RWPE2 (cell line): ENCODE data around the gene GLB1L2.

Experiments
- ATAC-seq: fragments of 200-7000 bp; cut with Tn5 transposase; 3 replicates; pipeline ENCODE4 v1.9.1; 2021; ENCODE audit warnings: low read depth
- DNase-seq: peaks from one replicate; pipeline ENCODE4 v3.0.0-alpha.2; 2020; ENCODE audit warnings: low spot score
- H3K27ac ChIP-seq: fragments of 450-650 bp; 2 replicates; pipeline ENCODE4 v1.5.1; 2017; ENCODE audit warnings: mild to moderate bottlenecking; ENCODE audit not compliant: poor library complexity, severe bottlenecking
- H3K27me3 ChIP-seq: fragments of 250-450 bp; sonication (Bioruptor Pico); 2 replicates; pipeline ENCODE4 v1.5.1; 2021; ENCODE audit warnings: mild to moderate bottlenecking, moderate library complexity; ENCODE audit not compliant: insufficient read depth, poor library complexity, severe bottlenecking
- H3K36me3 ChIP-seq: fragments of 250-450 bp; sonication (Bioruptor Pico); 2 replicates; pipeline ENCODE4 v1.5.1; 2020; ENCODE audit warnings: low read depth, mild to moderate bottlenecking, moderate library complexity
- H3K4me1 ChIP-seq: fragments of 250-450 bp; sonication (Bioruptor Pico); 2 replicates; pipeline ENCODE4 v1.5.1; 2021; ENCODE audit warnings: mild to moderate bottlenecking, moderate library complexity; ENCODE audit not compliant: insufficient read depth, poor library complexity, severe bottlenecking
- H3K4me3 ChIP-seq: fragments of 250-450 bp; sonication (Bioruptor Pico); 2 replicates; pipeline ENCODE4 v1.5.1; 2021; ENCODE audit warnings: mild to moderate bottlenecking, moderate library complexity; ENCODE audit not compliant: severe bottlenecking
- H3K9me3 ChIP-seq: fragments of 250-450 bp; sonication (Bioruptor Pico); 2 replicates; pipeline ENCODE4 v1.5.1; 2021; ENCODE audit warnings: mild to moderate bottlenecking, moderate library complexity; ENCODE audit not compliant: severe bottlenecking
- TF ChIP-seq, protein P1 (sequence below): fragments of 450-650 bp; IDR thresholded peaks from one replicate; pipeline ENCODE4 v1.5.1; 2017; ENCODE audit warnings: mild to moderate bottlenecking, moderate library complexity; ENCODE audit not compliant: poor library complexity, severe bottlenecking

The GLB1L2 gene

DNA sequence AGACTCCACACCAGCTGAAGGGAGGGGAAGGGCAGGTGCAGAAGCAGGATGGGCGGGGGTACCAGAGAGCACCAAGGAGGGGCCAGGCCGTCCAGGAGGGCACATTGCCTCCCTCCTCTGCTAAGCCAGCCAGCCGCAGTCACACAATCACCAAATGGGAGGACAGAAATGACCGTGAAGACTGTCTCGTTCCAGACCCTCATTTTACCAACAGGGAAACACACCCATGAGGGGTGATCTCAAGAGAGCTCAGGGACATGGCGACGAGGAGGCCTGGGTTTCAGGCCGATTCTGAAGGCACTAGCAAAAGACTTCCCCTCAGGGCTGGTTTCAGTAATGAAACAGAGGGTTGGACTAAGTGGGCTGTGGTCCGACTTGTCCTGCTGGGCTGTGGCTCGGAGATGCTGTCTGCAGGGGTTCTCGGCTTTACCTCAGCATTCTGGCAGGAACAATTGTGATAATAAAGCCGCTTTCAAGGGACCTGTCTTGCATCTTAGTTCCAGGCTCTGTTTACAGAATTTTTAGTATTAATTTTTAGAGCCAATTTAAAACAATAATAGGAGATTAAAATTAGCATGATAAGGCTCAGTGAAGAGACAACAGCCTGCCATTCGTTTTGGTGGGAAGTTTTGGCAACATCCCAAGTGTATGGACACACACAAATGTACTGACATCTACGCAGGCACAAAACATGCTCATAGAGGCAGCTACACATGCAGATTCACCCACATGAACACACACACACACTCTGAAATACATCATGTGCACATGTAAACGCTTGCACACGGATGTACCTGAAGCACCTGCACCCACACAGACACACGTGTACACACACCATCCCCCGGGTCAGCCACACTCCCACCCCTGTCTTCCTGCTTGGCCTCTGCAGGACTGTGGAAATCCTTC, 82.3 kb downstream of the GLB1L2 start:
- DNase-seq: no peak
- no peak overlapping the region for H3K4me3 ChIP-seq
- no peak for ATAC-seq
- H3K36me3 ChIP-seq: no peaks in the 10 kb centered on the region
- TF ChIP-seq, protein P1, sequence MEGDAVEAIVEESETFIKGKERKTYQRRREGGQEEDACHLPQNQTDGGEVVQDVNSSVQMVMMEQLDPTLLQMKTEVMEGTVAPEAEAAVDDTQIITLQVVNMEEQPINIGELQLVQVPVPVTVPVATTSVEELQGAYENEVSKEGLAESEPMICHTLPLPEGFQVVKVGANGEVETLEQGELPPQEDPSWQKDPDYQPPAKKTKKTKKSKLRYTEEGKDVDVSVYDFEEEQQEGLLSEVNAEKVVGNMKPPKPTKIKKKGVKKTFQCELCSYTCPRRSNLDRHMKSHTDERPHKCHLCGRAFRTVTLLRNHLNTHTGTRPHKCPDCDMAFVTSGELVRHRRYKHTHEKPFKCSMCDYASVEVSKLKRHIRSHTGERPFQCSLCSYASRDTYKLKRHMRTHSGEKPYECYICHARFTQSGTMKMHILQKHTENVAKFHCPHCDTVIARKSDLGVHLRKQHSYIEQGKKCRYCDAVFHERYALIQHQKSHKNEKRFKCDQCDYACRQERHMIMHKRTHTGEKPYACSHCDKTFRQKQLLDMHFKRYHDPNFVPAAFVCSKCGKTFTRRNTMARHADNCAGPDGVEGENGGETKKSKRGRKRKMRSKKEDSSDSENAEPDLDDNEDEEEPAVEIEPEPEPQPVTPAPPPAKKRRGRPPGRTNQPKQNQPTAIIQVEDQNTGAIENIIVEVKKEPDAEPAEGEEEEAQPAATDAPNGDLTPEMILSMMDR: no peak
- no peaks in the 10 kb centered on the region for H3K4me1 ChIP-seq
- peaks cover 65% of the 10 kb centered on the region for H3K27me3 ChIP-seq
- no peaks in the 10 kb centered on the region for H3K9me3 ChIP-seq
- no peak overlapping the region for H3K27ac ChIP-seq

DNA sequence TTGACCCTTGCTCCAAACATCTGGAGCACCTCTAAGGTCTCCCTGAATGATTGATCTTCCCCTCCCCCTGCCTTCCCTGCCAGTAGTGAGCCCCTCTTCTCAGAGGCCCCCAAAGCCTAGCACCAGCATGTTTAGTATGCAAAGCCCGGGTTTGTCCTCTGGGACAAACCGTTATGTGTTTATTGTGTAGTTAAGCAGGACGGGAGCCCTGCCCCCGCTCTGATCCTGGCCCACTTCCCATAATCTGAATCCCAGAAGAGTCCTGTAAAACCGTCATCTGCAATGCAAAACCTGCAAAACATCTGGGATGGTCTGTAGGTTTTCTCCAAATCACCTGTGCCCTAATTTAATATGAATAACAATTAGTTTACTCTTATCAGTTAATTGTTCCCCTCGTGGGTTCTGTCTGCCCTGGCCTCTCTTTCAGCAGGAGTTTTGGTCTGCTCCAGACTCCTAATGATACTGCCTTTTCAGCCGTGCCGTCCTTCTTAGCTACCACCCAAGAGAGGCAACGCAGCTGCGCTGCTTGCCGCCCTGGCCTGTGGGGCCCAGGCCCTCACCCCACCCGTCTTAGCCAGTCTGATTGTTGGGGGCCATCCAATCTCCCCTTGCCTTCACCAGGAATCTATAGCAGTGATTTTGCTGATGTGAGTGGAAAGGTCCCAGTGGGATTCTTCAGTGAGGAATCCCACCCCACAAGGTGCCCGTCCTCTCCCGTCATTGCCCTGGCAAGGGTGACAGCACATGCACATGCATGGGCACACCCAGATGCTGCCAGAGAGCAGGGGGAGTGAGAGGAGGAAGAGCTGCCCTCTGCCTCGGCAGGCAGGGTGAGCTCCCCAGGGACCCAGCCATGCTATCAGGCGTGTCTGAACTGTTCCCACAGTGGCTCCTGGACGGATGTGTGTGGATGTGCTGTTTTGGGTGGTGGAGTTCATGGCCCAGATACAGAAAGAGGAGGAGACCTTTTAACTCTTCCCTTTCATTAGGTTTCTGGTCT, 83.3 kb downstream of the GLB1L2 start:
- TF ChIP-seq, protein P1: no peak
- no peaks in the 10 kb centered on the region for H3K36me3 ChIP-seq
- no peak overlapping the region for H3K27ac ChIP-seq
- peaks cover 55% of the 10 kb centered on the region for H3K27me3 ChIP-seq
- H3K4me3 ChIP-seq: no peak overlapping the region
- no peak for ATAC-seq
- DNase-seq: no peak
- no peaks in the 10 kb centered on the region for H3K4me1 ChIP-seq
- H3K9me3 ChIP-seq: no peaks in the 10 kb centered on the region

DNA sequence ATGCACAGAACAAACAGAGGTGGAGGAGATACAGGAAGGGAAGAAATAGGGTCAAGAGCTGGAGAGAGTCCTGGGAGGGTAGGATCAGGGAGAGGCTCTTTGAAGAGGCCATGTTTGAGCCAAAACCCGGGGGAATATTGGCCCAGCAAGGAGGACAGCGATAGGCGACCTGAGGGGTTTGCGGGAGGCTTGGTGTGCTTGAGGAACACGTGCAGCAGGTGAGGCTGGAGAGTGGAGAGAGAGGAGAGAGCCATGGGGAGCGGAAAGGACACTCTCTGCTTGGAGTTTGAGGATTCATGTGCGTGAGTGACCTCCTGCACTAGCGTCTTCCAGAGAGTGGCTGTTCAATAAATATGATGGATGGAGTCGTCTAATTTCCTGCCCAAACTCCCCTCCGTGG, 84.9 kb downstream of the GLB1L2 start:
- H3K9me3 ChIP-seq: no peaks in the 10 kb centered on the region
- no peaks in the 10 kb centered on the region for H3K4me1 ChIP-seq
- H3K36me3 ChIP-seq: no peaks in the 10 kb centered on the region
- peaks cover 40% of the 10 kb centered on the region for H3K27me3 ChIP-seq
- H3K27ac ChIP-seq: no peak overlapping the region
- DNase-seq (no peak), ATAC-seq (no peak)
- TF ChIP-seq, protein P1: no peak
- no peak overlapping the region for H3K4me3 ChIP-seq

DNA sequence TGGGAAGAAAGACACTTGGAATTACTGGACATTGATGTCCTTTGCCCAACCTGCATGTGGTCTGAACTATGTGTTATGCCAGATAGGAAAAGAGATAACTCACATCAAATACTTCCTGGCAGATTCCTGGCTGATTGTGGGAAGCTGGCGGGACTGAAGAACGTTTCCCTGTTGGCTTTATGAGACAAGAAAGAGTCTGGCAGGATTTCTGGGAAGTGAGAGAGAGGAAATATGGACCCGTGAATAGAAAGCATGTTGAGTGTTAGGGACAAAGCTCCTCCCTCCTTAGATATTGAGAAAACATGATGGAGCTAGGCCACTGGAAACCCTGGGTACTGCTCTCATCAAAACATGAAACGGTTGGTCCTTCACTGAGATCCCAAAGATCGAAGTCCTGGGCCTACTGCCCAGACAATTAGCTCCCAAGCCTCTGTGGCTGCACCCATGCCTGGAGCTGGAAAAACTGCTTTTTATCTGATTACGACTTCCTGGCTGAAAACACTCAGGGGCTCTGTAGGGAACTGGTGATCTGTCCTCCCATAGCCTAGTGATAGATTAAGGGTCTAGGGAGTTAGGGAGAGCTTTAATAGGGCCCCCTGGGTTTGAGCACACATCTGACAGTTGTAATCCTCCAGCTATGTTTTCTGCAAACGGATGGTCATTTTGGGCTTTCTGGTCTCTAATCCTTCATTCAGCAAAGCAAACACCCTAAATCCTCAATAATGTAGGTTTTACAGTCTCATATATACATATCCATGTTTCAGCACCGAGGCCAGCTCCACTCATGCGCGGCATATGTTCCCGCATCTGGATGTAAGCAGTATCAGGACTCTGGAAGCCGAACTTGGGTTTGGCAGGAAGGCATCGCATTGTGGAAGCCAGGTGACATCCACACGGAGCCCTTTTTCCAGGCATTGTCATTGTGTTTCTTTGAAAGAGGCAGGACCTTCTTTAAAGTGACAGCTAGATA, 86.4 kb downstream of the GLB1L2 start:
- H3K9me3 ChIP-seq: no peaks in the 10 kb centered on the region
- DNase-seq: no peak
- H3K36me3 ChIP-seq: no peaks in the 10 kb centered on the region
- peaks cover 32% of the 10 kb centered on the region for H3K27me3 ChIP-seq
- TF ChIP-seq, protein P1: no peak
- no peak overlapping the region for H3K27ac ChIP-seq
- no peak overlapping the region for H3K4me3 ChIP-seq
- no peaks in the 10 kb centered on the region for H3K4me1 ChIP-seq
- peak; percentile 68; the same call in 2 of the 3 replicates for ATAC-seq
